ENCODE results near the gene UST.

DNA sequence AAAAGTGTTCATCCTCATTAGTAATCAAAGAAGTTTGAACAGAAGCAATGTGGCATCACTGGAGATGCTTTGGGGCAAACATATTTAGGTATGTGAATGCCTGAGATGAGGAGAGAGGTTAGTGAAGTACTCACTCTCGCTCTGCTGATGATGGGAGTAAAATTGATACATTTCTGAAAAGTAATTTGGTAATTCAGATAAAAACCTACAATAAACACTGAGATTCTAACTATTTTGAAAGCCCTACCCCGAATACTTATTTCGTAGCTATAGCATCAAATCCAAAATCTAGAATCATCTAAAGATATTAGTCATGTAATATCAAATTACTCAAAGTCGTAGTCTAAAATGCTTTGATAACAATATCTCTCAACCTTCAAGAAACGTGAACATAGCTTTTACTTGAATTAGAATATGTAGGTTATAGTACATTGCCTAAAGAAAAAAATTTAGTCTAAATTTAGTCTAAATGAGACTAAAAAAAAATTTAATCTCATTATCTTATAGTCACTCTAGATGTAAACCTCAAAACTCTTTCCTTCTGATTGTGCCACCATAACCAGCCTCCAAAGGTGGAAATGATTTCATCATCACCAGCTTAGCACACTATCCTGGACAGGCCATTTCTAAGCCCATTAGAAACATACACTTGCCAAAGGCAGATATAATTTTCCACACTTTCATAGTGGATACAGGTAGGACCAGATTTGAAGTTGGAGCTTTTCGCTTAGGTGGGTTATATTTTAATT, 338.2 kb downstream of the UST start:
- TF ChIP-seq, protein P1, sequence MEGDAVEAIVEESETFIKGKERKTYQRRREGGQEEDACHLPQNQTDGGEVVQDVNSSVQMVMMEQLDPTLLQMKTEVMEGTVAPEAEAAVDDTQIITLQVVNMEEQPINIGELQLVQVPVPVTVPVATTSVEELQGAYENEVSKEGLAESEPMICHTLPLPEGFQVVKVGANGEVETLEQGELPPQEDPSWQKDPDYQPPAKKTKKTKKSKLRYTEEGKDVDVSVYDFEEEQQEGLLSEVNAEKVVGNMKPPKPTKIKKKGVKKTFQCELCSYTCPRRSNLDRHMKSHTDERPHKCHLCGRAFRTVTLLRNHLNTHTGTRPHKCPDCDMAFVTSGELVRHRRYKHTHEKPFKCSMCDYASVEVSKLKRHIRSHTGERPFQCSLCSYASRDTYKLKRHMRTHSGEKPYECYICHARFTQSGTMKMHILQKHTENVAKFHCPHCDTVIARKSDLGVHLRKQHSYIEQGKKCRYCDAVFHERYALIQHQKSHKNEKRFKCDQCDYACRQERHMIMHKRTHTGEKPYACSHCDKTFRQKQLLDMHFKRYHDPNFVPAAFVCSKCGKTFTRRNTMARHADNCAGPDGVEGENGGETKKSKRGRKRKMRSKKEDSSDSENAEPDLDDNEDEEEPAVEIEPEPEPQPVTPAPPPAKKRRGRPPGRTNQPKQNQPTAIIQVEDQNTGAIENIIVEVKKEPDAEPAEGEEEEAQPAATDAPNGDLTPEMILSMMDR (IDR thresholded peaks at IDR 0.05), result no peak
- TF ChIP-seq ZFX (IDR thresholded peaks at IDR 0.05; ENCODE audit: borderline replicate concordance), result no peak
